Umbilical cord (tissue), 2 donors: ENCODE data around the gene RBX1. TPM values are rescaled to one million over a fixed set of nuclear protein-coding genes. Genes with fewer than 3 reads are reported as not detected.

Experiments
- DNase-seq: peaks from one replicate; pipeline ENCODE4 v3.0.0-alpha.2; 2015; ENCODE audit warnings: low spot score
- total RNA-seq: library from RNA; depleted of rRNA; stranded (reverse); fragments of >200 nt; gene quantifications from one replicate; pipeline ENCODE4 v1.2.3, GENCODE V29; 2014; ENCODE audit warnings: low replicate concordance; ENCODE audit not compliant: insufficient read depth

RBX1 gene
- total RNA-seq, 1 donor from 2014 or later = 34.2 TPM

- peak; percentile 80 for DNase-seq
Observed at GRCh38 chr22:41021613-41022454, 70.7 kb downstream of the RBX1 start.

DNA sequence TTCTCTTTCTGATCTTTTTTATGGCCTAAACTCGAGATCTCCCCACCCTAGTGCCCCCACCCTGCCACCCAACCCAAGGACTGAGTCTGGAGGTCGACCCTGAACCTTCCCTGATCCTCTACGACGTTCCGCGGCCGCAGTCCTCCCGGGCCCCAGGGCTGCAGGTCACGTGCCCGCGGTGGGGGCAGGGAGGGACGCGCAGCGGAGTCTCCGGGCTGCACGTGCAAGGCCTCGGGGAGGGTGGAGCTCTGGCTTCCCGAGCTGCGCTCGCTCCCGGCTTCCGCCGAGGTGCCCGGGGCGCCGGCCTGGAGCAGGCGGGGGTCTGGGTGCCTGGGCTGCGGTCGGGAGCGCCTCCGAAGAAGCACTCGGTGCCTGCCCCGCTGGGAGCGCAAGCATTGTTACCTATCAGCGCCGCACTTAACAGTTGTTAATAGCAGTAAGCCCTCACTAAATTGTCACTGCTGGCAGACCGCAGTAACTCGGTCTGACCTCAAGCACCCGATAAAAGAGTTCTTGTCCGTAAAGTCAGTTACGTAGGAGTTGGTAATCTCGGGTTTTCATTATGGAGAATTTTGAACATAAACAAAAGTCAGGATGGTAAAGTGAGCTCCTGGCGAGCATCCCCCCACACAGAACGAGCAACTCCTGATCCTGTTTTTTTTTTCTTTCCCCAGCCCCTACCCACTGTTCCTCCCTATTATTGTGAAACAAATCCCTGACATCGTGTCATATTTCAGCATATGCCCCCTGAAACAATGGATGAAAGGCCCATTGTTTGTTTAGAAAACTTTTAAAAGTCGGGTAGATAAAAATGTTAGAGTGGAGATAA is 71.5 kb downstream of the RBX1 start:
- peak; percentile 93 for DNase-seq

Other genes starting within 250 kb of the RBX1 start
- 8.2 TPM for gene SLC25A17, start 132.0 kb upstream of the RBX1 start, total RNA-seq
- gene ST13, start 94.7 kb upstream of the RBX1 start, total RNA-seq = 177 TPM
- 5.8 TPM for gene XPNPEP3, start 94.2 kb upstream of the RBX1 start, total RNA-seq
- 3.1 TPM for gene DNAJB7, start 89.3 kb upstream of the RBX1 start, total RNA-seq
- gene EP300, start 141.2 kb downstream of the RBX1 start, total RNA-seq = 72.2 TPM